Measurements from ENCODE around the gene CHIT1.

GRCh38 chr1:203197625-203198024 lies 31.8 kb downstream of the CHIT1 start:
- TF ChIP-seq TAF9B (IDR thresholded peaks at IDR 0.05; ENCODE audit: partially characterized antibody) (no peak), YY1 (IDR thresholded peaks at IDR 0.05; ENCODE audit: borderline replicate concordance in 1 of 3, control insufficient read depth in 1 of 3, extremely low read depth in 1 of 3, insufficient read depth in 3 of 3, insufficient read length in 1 of 3, insufficient replicate concordance in 2 of 3, low read depth in 1 of 3, low read length in 2 of 3) (no peak), ZNF354B (CRISPR knock-in tag; IDR thresholded peaks at IDR 0.05) (no peak)
